Parathyroid adenoma (tissue), 2 donors: Measurements from ENCODE around the gene RALGAPB.

ENCODE experiments used
- H2AFZ ChIP-seq: fragments of 300-600 bp; sonication (generic); one replicate; pipeline ENCODE4 v1.7.0; 2017; ENCODE audit warnings: antibody characterized with exemption, mild to moderate bottlenecking
- H3K27ac ChIP-seq: fragments of 300-600 bp; sonication (generic); one replicate; pipeline ENCODE4 v1.7.0; 2017
- H3K27me3 ChIP-seq: fragments of 300-600 bp; sonication (generic); one replicate; pipeline ENCODE4 v1.7.0; 2017; ENCODE audit warnings: low read length; ENCODE audit not compliant: control insufficient read depth, insufficient read depth
- H3K36me3 ChIP-seq: fragments of 300-600 bp; sonication (generic); one replicate; pipeline ENCODE4 v1.7.0; 2017; ENCODE audit warnings: low read length; ENCODE audit not compliant: control insufficient read depth, insufficient read depth
- H3K4me1 ChIP-seq: fragments of 300-600 bp; sonication (generic); one replicate; pipeline ENCODE4 v1.7.0; 2017; ENCODE audit warnings: control low read depth
- H3K4me2 ChIP-seq: fragments of 300-600 bp; sonication (generic); one replicate; pipeline ENCODE4 v1.7.0; 2017; ENCODE audit warnings: low read length
- H3K4me3 ChIP-seq: fragments of 300-600 bp; sonication (generic); one replicate; pipeline ENCODE4 v1.7.0; 2017; ENCODE audit warnings: low read depth, low read length
- H3K79me2 ChIP-seq: fragments of 300-600 bp; sonication (generic); one replicate; pipeline ENCODE4 v1.7.0; 2017; ENCODE audit warnings: control low read depth
- H3K9ac ChIP-seq: fragments of 300-600 bp; sonication (generic); one replicate; pipeline ENCODE4 v1.7.0; 2017; ENCODE audit warnings: mild to moderate bottlenecking
- H3K9me3 ChIP-seq: fragments of 300-600 bp; sonication (generic); one replicate; pipeline ENCODE4 v1.7.0; 2017; ENCODE audit warnings: low read length; ENCODE audit not compliant: control insufficient read depth
- TF ChIP-seq, protein P1 (sequence below): fragments of 300-600 bp; sonication (generic); IDR thresholded peaks from one replicate; pipeline ENCODE4 v1.7.0; 2017; ENCODE audit warnings: antibody characterized with exemption, mild to moderate bottlenecking
- donor health status: primary hyperparathyroidism.

RALGAPB gene

DNA sequence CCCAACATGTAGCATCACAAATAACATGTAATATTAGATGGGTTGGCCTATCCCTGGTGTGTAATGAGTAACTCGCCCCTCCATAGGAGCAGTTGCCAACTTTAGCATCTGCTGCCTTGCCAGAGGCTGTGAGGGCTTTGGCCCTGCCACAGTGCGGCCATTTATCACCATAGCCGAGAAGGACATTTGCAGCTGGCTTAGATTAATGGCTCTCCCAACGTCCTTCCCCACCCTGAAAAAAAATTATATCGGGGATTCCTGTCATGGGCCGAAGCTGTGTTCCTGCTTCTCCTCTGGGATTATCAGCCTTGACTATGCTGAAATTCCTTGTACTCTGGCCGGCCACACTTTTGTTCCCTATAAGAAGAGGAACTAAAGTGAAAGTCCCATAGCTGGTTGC, 100.8 kb downstream of the RALGAPB start:
- H3K79me2 ChIP-seq = no peaks in the 10 kb centered on the region
- no peak overlapping the region for H3K9ac ChIP-seq
- no peak overlapping the region for H3K4me2 ChIP-seq
- no peak overlapping the region for H3K4me3 ChIP-seq
- H3K27ac ChIP-seq = no peak overlapping the region
- H2AFZ ChIP-seq = no peak overlapping the region
- TF ChIP-seq, protein P1, sequence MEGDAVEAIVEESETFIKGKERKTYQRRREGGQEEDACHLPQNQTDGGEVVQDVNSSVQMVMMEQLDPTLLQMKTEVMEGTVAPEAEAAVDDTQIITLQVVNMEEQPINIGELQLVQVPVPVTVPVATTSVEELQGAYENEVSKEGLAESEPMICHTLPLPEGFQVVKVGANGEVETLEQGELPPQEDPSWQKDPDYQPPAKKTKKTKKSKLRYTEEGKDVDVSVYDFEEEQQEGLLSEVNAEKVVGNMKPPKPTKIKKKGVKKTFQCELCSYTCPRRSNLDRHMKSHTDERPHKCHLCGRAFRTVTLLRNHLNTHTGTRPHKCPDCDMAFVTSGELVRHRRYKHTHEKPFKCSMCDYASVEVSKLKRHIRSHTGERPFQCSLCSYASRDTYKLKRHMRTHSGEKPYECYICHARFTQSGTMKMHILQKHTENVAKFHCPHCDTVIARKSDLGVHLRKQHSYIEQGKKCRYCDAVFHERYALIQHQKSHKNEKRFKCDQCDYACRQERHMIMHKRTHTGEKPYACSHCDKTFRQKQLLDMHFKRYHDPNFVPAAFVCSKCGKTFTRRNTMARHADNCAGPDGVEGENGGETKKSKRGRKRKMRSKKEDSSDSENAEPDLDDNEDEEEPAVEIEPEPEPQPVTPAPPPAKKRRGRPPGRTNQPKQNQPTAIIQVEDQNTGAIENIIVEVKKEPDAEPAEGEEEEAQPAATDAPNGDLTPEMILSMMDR = no peak
- no peaks in the 10 kb centered on the region for H3K36me3 ChIP-seq
- H3K27me3 ChIP-seq = no peaks in the 10 kb centered on the region
- no peaks in the 10 kb centered on the region for H3K9me3 ChIP-seq
- H3K4me1 ChIP-seq = no peaks in the 10 kb centered on the region

DNA sequence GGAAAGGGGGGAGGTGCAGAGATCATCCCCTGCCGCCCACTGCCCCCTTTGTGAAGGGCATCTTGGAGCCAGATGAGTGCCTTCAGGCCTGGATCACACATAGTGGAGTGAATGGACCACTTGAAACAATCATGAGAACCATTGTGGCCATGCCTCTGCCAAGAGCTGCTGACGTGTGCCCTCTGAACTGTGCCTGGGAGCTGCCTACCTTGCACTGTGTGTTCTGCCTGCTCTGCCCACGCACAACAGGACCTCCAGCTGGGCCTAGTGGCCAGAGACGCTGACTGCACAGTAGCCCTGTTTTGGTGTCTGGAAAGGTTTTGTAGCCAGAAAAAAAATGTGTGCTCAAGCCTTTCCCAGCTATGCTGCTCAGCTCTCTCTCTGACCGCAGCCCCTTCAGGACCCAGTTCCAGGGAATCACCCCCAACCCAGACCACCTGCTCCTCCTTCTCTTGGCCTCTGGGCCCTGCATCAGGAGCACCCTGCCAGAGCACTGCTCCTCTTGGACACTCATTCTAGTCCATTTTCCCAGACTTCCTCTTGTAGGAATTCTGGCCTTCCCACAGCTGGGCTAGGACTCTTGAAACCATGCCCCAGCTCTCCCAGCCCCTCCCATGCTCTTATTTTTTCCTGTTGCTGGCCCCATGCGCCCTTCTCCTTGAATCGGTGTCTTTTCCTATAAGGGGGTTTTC, 106.7 kb downstream of the RALGAPB start:
- H3K4me3 ChIP-seq = no peak overlapping the region
- TF ChIP-seq, protein P1 = no peak
- H3K9me3 ChIP-seq = no peaks in the 10 kb centered on the region
- H3K4me2 ChIP-seq = no peak overlapping the region
- H3K27ac ChIP-seq = no peak overlapping the region
- H3K4me1 ChIP-seq = no peaks in the 10 kb centered on the region
- H3K9ac ChIP-seq = no peak overlapping the region
- H3K27me3 ChIP-seq = no peaks in the 10 kb centered on the region
- H2AFZ ChIP-seq = no peak overlapping the region
- H3K79me2 ChIP-seq = no peaks in the 10 kb centered on the region
- H3K36me3 ChIP-seq = no peaks in the 10 kb centered on the region

DNA sequence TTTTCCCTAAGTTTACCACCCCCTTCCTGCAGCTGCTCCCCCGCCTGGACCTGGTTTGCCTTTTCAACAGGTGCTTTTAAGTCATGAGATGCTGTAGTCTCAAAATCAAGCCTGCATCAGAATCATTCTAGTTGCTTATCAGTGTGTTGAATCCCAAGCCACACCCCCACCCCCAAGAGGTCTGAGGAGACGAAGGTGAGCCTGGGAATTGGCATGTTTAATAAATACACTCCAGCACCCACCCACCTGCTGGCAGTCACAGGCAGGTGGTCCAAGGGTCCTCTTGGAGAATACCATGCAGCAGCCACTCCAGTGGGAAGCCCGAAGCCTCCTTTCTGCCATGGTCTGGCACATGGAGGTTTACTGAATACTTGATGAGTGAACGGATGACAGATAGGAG, 107.3 kb downstream of the RALGAPB start:
- Histone ChIP-seq H2AFZ (no peak overlapping the region), H3K27ac (no peak overlapping the region), H3K9ac (no peak overlapping the region), H3K79me2 (no peaks in the 10 kb centered on the region), H3K36me3 (no peaks in the 10 kb centered on the region), H3K27me3 (no peaks in the 10 kb centered on the region), H3K4me2 (no peak overlapping the region), H3K4me3 (no peak overlapping the region), H3K4me1 (no peaks in the 10 kb centered on the region), H3K9me3 (no peaks in the 10 kb centered on the region)
- TF ChIP-seq, protein P1 = no peak

DNA sequence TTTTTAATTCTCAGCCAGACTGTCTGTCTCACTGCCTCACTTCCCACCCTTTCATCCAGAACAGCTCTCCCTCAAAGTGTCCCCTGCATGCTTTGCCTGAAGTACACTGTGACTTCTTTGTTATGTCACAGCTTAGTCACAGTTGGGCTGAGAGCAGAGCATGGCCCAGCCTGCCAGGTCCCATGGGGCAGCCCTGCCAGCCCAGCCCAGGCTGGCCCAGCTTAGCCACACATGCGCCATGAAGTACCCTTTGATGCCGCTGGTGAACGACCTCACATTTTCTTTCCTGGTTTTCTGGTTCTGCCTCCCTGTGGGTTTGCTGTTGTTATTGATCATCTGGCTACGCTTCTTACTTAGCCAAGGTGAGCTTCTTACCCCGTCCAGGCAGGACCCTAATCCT, 108.4 kb downstream of the RALGAPB start, which contains the start of gene ADIG:
ADIG (plus strand) TSS at position 185 of the 400 bp plus-strand sequence; CDS start at position 239, 54 bp downstream.
- no peak within 1 kb of the TSS for H3K9ac ChIP-seq

More for the DNA sequence above, 108.4 kb downstream of the RALGAPB start, which contains the start of gene ADIG:
- Histone ChIP-seq H3K9me3 (no peaks in the 10 kb centered on the region), H2AFZ (no peak within 1 kb of the TSS), H3K36me3 (no peaks in the 10 kb centered on the region), H3K27ac (no peak within 1 kb of the TSS), H3K4me1 (no peaks in the 10 kb centered on the region), H3K79me2 (no peaks in the 10 kb centered on the region), H3K27me3 (no peaks in the 10 kb centered on the region), H3K4me2 (no peak within 1 kb of the TSS), H3K4me3 (no peak within 1 kb of the TSS)
- TF ChIP-seq, protein P1 = no peak
